Endothelial cell of umbilical vein (primary cell): Measurements from ENCODE around the gene RNF145. TPM values are rescaled to one million over a fixed set of nuclear protein-coding genes. Genes with fewer than 3 reads are reported as not detected.

ENCODE experiments used
- BruUV-seq: library from RNA; stranded (reverse); fragments of 400-500 nt; replicated peaks from 2 replicates; lab custom pipeline; 2021; lab: Mats Ljungman, UMichigan
- CTCF ChIA-PET: fragments of 300-600, 350-600 bp; sonication (Branson Sonifier 250); formaldehyde crosslinking; loops from one replicate; lab custom pipeline; 2021; ENCODE audit warnings: antibody characterized with exemption, inconsistent platforms; lab: Charles Lee
- POLR2A ChIA-PET: fragments of 300-600, 350-600 bp; sonication (Branson Sonifier 250); formaldehyde crosslinking; loops from one replicate; lab custom pipeline; 2021; ENCODE audit warnings: antibody characterized with exemption, inconsistent platforms; lab: Charles Lee
- DNase-seq: peaks from one replicate; pipeline ENCODE4 v3.0.0-alpha.2; 2011; ENCODE audit warnings: low read depth, low spot score
- FAIRE-seq: peaks from 2 replicates; lab custom pipeline; 2011; peaks lifted over from hg19 to GRCh38; lab: Jason Lieb, UNC
- H2AFZ ChIP-seq: 2 replicates; pipeline ENCODE4 v1.6.0; 2012; ENCODE audit warnings: low read depth, low read length, control low read depth, inconsistent platforms
- H3K27ac ChIP-seq: 2 replicates; pipeline ENCODE4 v1.5.1; 2011; ENCODE audit warnings: low read depth, mild to moderate bottlenecking, control low read depth, low read length, moderate library complexity; ENCODE audit not compliant: insufficient read depth
- H3K27me3 ChIP-seq, 2 experiments: 2 replicates each; pipeline versions ENCODE4 v1.6.0 to v1.6.1; 2011; ENCODE audit warnings: low read length in 2 of 2, mixed read lengths in 1 of 2; ENCODE audit not compliant: control insufficient read depth in 2 of 2, insufficient read depth in 2 of 2
- H3K36me3 ChIP-seq, 2 experiments: 2 replicates in 1 of 2; 3 replicates in 1 of 2; pipeline ENCODE4 v1.5.1; 2011; ENCODE audit warnings: low read length in 2 of 2, mild to moderate bottlenecking in 1 of 2, moderate library complexity in 1 of 2; ENCODE audit not compliant: control insufficient read depth in 2 of 2, insufficient read depth in 2 of 2; ENCODE audit errors: extremely low read depth in 1 of 2
- H3K4me1 ChIP-seq: 3 replicates; pipeline ENCODE4 v1.5.1; 2011; ENCODE audit warnings: mild to moderate bottlenecking, low read length; ENCODE audit not compliant: control insufficient read depth, insufficient read depth; ENCODE audit errors: extremely low read depth
- H3K4me2 ChIP-seq: 2 replicates; pipeline ENCODE4 v1.6.1; 2011; ENCODE audit warnings: low read length, control low read depth, mixed read lengths; ENCODE audit not compliant: insufficient read depth
- H3K4me3 ChIP-seq, 3 experiments: fragments of 200-600 bp in 1 of 3; sonication (generic), shearing (Covaris generic) in 1 of 3; replicated peaks in 1 of 3; 2 replicates each; pipeline ENCODE4 v1.5.1; 2011 to 2016; ENCODE audit warnings: control low read depth in 3 of 3, low read length in 3 of 3, mild to moderate bottlenecking in 2 of 3, inconsistent platforms in 1 of 3, low read depth in 1 of 3, moderate library complexity in 1 of 3; ENCODE audit not compliant: insufficient read depth in 1 of 3
- H3K79me2 ChIP-seq: 2 replicates; pipeline ENCODE4 v1.6.0; 2012; ENCODE audit warnings: low read length, inconsistent platforms; ENCODE audit not compliant: control insufficient read depth, insufficient read depth
- H3K9ac ChIP-seq: replicated peaks from 2 replicates; pipeline ENCODE3; 2011; ENCODE audit warnings: low read length, control low read depth; ENCODE audit not compliant: insufficient read depth; ENCODE audit errors: extremely low read depth
- H3K9me1 ChIP-seq: replicated peaks from 3 replicates; pipeline ENCODE4 v1.6.0; 2011; ENCODE audit warnings: mild to moderate bottlenecking, low read length; ENCODE audit not compliant: control insufficient read depth, insufficient read depth; ENCODE audit errors: extremely low read depth
- H3K9me3 ChIP-seq: replicated peaks from 2 replicates; pipeline ENCODE4 v1.5.1; 2012; ENCODE audit warnings: low read length, inconsistent platforms; ENCODE audit not compliant: control insufficient read depth, insufficient read depth
- H4K20me1 ChIP-seq: replicated peaks from 2 replicates; pipeline ENCODE3; 2011; ENCODE audit warnings: mild to moderate bottlenecking, low read length; ENCODE audit not compliant: control insufficient read depth, insufficient read depth; ENCODE audit errors: extremely low read depth
- EZH2 ChIP-seq: IDR thresholded peaks from 2 replicates; pipeline ENCODE4 v1.6.1; 2012; ENCODE audit warnings: borderline replicate concordance, low read depth, mild to moderate bottlenecking, moderate library complexity, low read length, inconsistent platforms; ENCODE audit not compliant: severe bottlenecking
- FOS ChIP-seq: IDR thresholded peaks from 2 replicates; pipeline ENCODE4 v1.6.1; 2011; ENCODE audit warnings: mild to moderate bottlenecking, low read length, moderate library complexity, borderline replicate concordance; ENCODE audit not compliant: insufficient read depth
- GATA2 ChIP-seq: IDR thresholded peaks from 2 replicates; pipeline ENCODE4 v1.7.0; 2011; ENCODE audit warnings: low read depth, mild to moderate bottlenecking, moderate library complexity, mixed read lengths, low read length; ENCODE audit not compliant: insufficient read length, insufficient read depth
- JUN ChIP-seq: IDR thresholded peaks from 2 replicates; pipeline ENCODE4 v1.6.1; 2011; ENCODE audit warnings: borderline replicate concordance, low read depth; ENCODE audit not compliant: insufficient read length, insufficient read depth
- MYC ChIP-seq: IDR thresholded peaks from one replicate; pipeline ENCODE4 v1.6.1; 2011; ENCODE audit warnings: mild to moderate bottlenecking, low read depth, low read length
- POLR2A ChIP-seq: IDR thresholded peaks from 2 replicates; pipeline ENCODE4 v1.6.1; 2012; ENCODE audit warnings: low read depth, mild to moderate bottlenecking, control low read depth, low read length
- POLR2AphosphoS5 ChIP-seq: IDR thresholded peaks from 2 replicates; pipeline ENCODE4 v1.6.1; 2012; ENCODE audit warnings: low read depth, mild to moderate bottlenecking, control low read depth, low read length, moderate library complexity; ENCODE audit not compliant: insufficient read depth
- dilution Hi-C: fragments of 300-500 bp; cut with MboI; formaldehyde crosslinking; loops from one replicate; pipeline ENCODE4 v1.15.0; 2019; ENCODE audit warnings: low sequenced_read_pairs; ENCODE audit not compliant: extremely low pct_ligation_motif_present
- intact Hi-C: fragments of 100-400 bp; cut with micrococcal nuclease; formaldehyde crosslinking; loops from one replicate; pipeline ENCODE4 v1.10.0; 2022
- polyA plus RNA-seq, 4 experiments: library from polyadenylated mRNA; depleted of rRNA in 3 of 4; stranded (reverse) in 3 of 4; unstranded in 1 of 4; fragments of >200 nt; gene quantifications; 2 replicates each; pipeline versions ENCODE4 v1.2.1 to v1.2.3, GENCODE V29; 2011 to 2012; ENCODE audit warnings: missing spikeins in 1 of 4
- total RNA-seq: library from RNA; stranded (reverse); gene quantifications from 2 replicates; pipeline ENCODE4 v1.2.3, GENCODE V29; 2021
- TF ChIP-seq, protein P1 (sequence below), 2 donors: IDR thresholded peaks; 1 replicate in 1 of 2; 2 replicates in 1 of 2; pipeline ENCODE4 v1.5.1; 2011; ENCODE audit warnings: low read length in 2 of 2, mild to moderate bottlenecking in 2 of 2, moderate library complexity in 2 of 2, control low read depth in 1 of 2, inconsistent platforms in 1 of 2, low read depth in 1 of 2; ENCODE audit not compliant: insufficient read depth in 1 of 2; ENCODE audit errors: extremely low read depth in 1 of 2
- TF ChIP-seq, protein P2 (sequence below): IDR thresholded peaks from 2 replicates; pipeline ENCODE4 v1.6.1; 2011; ENCODE audit not compliant: insufficient read depth, insufficient read length

Gene RNF145
- total and polyA plus RNA-seq, 2 donors (not counting 3 experiments of a cell fraction or from before 2014, with no cell fraction given), result 39.4 to 62.3 TPM

DNA sequence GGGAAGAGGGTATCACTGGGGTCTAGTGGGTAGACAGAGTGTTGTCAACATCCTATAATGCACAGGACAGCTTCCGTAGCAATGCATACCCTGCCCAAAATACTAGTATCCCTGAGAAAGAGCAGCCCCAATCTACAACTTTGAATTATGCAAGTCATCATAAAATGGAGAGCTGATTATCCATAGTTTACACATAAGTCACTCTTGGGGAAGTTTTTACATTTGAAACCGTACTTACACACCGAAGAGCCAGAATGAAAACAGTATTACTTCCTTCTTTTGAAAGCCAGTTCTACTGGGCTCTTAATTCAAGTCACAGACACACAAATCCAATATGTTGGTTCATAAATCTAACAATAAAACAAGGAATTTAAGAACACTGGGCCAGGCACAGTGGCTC is 21.6 kb downstream of the RNF145 start:
- H3K27me3 ChIP-seq, result no peaks in the 10 kb centered on the region
- H3K79me2 ChIP-seq, result peaks cover 22% of the 10 kb centered on the region
- intact Hi-C loops (no loop called here), dilution Hi-C loops (no loop called here)
- no peaks in the 10 kb centered on the region for H4K20me1 ChIP-seq
- TF ChIP-seq POLR2A (no peak), GATA2 (no peak), JUN (no peak), MYC (no peak), FOS (no peak), EZH2 (no peak), POLR2AphosphoS5 (no peak)
- TF ChIP-seq, protein P1, sequence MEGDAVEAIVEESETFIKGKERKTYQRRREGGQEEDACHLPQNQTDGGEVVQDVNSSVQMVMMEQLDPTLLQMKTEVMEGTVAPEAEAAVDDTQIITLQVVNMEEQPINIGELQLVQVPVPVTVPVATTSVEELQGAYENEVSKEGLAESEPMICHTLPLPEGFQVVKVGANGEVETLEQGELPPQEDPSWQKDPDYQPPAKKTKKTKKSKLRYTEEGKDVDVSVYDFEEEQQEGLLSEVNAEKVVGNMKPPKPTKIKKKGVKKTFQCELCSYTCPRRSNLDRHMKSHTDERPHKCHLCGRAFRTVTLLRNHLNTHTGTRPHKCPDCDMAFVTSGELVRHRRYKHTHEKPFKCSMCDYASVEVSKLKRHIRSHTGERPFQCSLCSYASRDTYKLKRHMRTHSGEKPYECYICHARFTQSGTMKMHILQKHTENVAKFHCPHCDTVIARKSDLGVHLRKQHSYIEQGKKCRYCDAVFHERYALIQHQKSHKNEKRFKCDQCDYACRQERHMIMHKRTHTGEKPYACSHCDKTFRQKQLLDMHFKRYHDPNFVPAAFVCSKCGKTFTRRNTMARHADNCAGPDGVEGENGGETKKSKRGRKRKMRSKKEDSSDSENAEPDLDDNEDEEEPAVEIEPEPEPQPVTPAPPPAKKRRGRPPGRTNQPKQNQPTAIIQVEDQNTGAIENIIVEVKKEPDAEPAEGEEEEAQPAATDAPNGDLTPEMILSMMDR (IDR thresholded peaks at IDR 0.05; ENCODE audit: extremely low read depth in 1 of 2, insufficient read depth in 1 of 2, low read depth in 1 of 2, low read length in 2 of 2), result no peak
- TF ChIP-seq, protein P2, sequence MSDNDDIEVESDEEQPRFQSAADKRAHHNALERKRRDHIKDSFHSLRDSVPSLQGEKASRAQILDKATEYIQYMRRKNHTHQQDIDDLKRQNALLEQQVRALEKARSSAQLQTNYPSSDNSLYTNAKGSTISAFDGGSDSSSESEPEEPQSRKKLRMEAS, result no peak
- H3K27ac ChIP-seq, result no peak overlapping the region
- no peak overlapping the region for H3K4me3 ChIP-seq
- H3K9me3 ChIP-seq, result no peaks in the 10 kb centered on the region
- peaks cover under 1 to 3% of the 10 kb centered on the region in 2 experiments for H3K36me3 ChIP-seq
- H2AFZ ChIP-seq, result no peak overlapping the region
- no peak for FAIRE-seq
- no peak overlapping the region for H3K9ac ChIP-seq
- no peak overlapping the region for H3K4me2 ChIP-seq
- DNase-seq, result no peak
- H3K4me1 ChIP-seq, result peaks cover 4% of the 10 kb centered on the region
- H3K9me1 ChIP-seq, result no peaks in the 10 kb centered on the region
- POLR2A ChIA-PET, result no interaction called here
- CTCF ChIA-PET, result no interaction called here
- BruUV-seq, result no TSS peak
